Panc1 (cell line): ENCODE results near the gene SPA17. TPM values are rescaled to one million over a fixed set of nuclear protein-coding genes. Genes with fewer than 3 reads are reported as not detected.

Experiments used
- ATAC-seq: fragments of 200-7000 bp; cut with Tn5 transposase; 2 replicates; pipeline ENCODE4 v1.9.1; 2020; ENCODE audit warnings: mild to moderate bottlenecking, moderate library complexity
- BruUV-seq: library from RNA; stranded (reverse); fragments of 400-500 nt; replicated peaks from 2 replicates; lab custom pipeline; 2021; lab: Mats Ljungman, UMichigan
- CTCF ChIA-PET: fragments of 300-600 bp; sonication (Branson Sonifier 250); formaldehyde crosslinking; loops from one replicate; lab custom pipeline; 2022; ENCODE audit warnings: antibody characterized with exemption; lab: Charles Lee
- POLR2A ChIA-PET: fragments of 300-600 bp; sonication (Branson Sonifier 250); formaldehyde crosslinking; loops from one replicate; lab custom pipeline; 2022; ENCODE audit warnings: antibody characterized with exemption; lab: Charles Lee
- DNase-seq: peaks from one replicate; pipeline ENCODE4 v3.0.0-alpha.2; 2010; ENCODE audit warnings: low read depth, low spot score
- H3K27ac ChIP-seq: 2 replicates; pipeline ENCODE4 v1.5.1; 2011; ENCODE audit warnings: mild to moderate bottlenecking, low read length, inconsistent platforms
- H3K27me3 ChIP-seq: fragments of 200-500 bp; sonication (Bioruptor generic); 2 replicates; pipeline ENCODE4 v1.6.0; 2014; ENCODE audit warnings: low read length, inconsistent platforms; ENCODE audit not compliant: control insufficient read depth, insufficient read depth
- H3K36me3 ChIP-seq: fragments of 200-500 bp; sonication (Bioruptor generic); 2 replicates; pipeline ENCODE4 v1.5.1; 2014; ENCODE audit warnings: inconsistent platforms, mild to moderate bottlenecking, low read length, moderate library complexity; ENCODE audit not compliant: control insufficient read depth, insufficient read depth
- H3K4me1 ChIP-seq: 2 replicates; pipeline ENCODE4 v1.5.1; 2011; ENCODE audit warnings: inconsistent platforms, mild to moderate bottlenecking, low read length, moderate library complexity; ENCODE audit not compliant: control insufficient read depth, insufficient read depth
- H3K4me3 ChIP-seq, 2 experiments: 2 replicates each; pipeline ENCODE4 v1.5.1; 2011 to 2012; ENCODE audit warnings: low read depth in 2 of 2, low read length in 2 of 2, mild to moderate bottlenecking in 2 of 2, inconsistent platforms in 1 of 2, moderate library complexity in 1 of 2
- H3K9me3 ChIP-seq: fragments of 200-500 bp; sonication (Bioruptor generic); 2 replicates; pipeline ENCODE4 v1.5.1; 2014; ENCODE audit warnings: low read depth, mild to moderate bottlenecking, inconsistent platforms, low read length, moderate library complexity; ENCODE audit not compliant: control insufficient read depth, insufficient read depth
- POLR2AphosphoS5 ChIP-seq: IDR thresholded peaks from 2 replicates; pipeline ENCODE4 v1.6.1; 2012; ENCODE audit warnings: mild to moderate bottlenecking, low read depth, low read length, moderate library complexity
- REST ChIP-seq, 2 experiments: IDR thresholded peaks; 2 replicates each; pipeline ENCODE4 v1.6.1; 2011 to 2012; ENCODE audit warnings: low read depth in 2 of 2, control low read depth in 1 of 2, low read length in 1 of 2, mild to moderate bottlenecking in 1 of 2, moderate library complexity in 1 of 2; ENCODE audit not compliant: insufficient read depth in 1 of 2
- SIN3A ChIP-seq: IDR thresholded peaks from 2 replicates; pipeline ENCODE4 v1.6.1; 2012; ENCODE audit warnings: low read depth, mild to moderate bottlenecking, low read length, moderate library complexity, borderline replicate concordance; ENCODE audit not compliant: insufficient read depth
- TCF7L2 ChIP-seq: IDR thresholded peaks from 2 replicates; pipeline ENCODE4 v1.6.1; 2011; ENCODE audit warnings: mild to moderate bottlenecking, low read depth, low read length, inconsistent platforms
- in situ Hi-C: cut with HindIII; loops from 2 replicates; pipeline ENCODE4 v1.10.0; 2016; ENCODE audit warnings: low sequenced_read_pairs, low pct_unique_long_range_greater_than_20kb
- intact Hi-C: fragments of 100-400 bp; cut with micrococcal nuclease; formaldehyde crosslinking; loops from one replicate; pipeline ENCODE4 v1.10.0; 2022; ENCODE audit not compliant: unreplicated experiment
- total RNA-seq: library from RNA; stranded (reverse); gene quantifications from one replicate; pipeline ENCODE4 v1.2.1, GENCODE V29; 2021; ENCODE audit not compliant: unreplicated experiment
- TF ChIP-seq, protein P1 (sequence below): fragments of 450-650 bp; IDR thresholded peaks from 2 replicates; pipeline ENCODE4 v1.5.1; 2017; ENCODE audit warnings: mild to moderate bottlenecking

Gene SPA17
- total RNA-seq, 1 experiment from 2014 or later = 10.1 TPM

GRCh38 chr11:124625504-124626168 lies 48.1 kb upstream of the SPA17 start:
- ATAC-seq = no peak
- no peak overlapping the region for H3K27ac ChIP-seq
- no peak overlapping the region for H3K4me3 ChIP-seq
- H3K27me3 ChIP-seq = peaks cover 4% of the 10 kb centered on the region; the same call in 1 of the 2 replicates
- peaks cover 38% of the 10 kb centered on the region for H3K36me3 ChIP-seq
- TF ChIP-seq REST (IDR thresholded peaks at IDR 0.05; ENCODE audit: insufficient read depth in 1 of 2, low read depth in 2 of 2, low read length in 1 of 2) (no peak), TCF7L2 (no peak), SIN3A (no peak), POLR2AphosphoS5 (no peak)
- TF ChIP-seq, protein P1, sequence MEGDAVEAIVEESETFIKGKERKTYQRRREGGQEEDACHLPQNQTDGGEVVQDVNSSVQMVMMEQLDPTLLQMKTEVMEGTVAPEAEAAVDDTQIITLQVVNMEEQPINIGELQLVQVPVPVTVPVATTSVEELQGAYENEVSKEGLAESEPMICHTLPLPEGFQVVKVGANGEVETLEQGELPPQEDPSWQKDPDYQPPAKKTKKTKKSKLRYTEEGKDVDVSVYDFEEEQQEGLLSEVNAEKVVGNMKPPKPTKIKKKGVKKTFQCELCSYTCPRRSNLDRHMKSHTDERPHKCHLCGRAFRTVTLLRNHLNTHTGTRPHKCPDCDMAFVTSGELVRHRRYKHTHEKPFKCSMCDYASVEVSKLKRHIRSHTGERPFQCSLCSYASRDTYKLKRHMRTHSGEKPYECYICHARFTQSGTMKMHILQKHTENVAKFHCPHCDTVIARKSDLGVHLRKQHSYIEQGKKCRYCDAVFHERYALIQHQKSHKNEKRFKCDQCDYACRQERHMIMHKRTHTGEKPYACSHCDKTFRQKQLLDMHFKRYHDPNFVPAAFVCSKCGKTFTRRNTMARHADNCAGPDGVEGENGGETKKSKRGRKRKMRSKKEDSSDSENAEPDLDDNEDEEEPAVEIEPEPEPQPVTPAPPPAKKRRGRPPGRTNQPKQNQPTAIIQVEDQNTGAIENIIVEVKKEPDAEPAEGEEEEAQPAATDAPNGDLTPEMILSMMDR = no peak
- DNase-seq = no peak
- ChIA-PET POLR2A (no interaction called here), CTCF (interaction anchor here (0.5 kb wide), 1 partner anchor 18 kb away, joined by 19 read pairs; no protein-coding TSS in a partner anchor)
- BruUV-seq = no TSS peak
- in situ Hi-C loops = no loop called here
- peaks cover 15% of the 10 kb centered on the region for H3K4me1 ChIP-seq
- no peaks in the 10 kb centered on the region for H3K9me3 ChIP-seq
- intact Hi-C loops = no loop called here

DNA sequence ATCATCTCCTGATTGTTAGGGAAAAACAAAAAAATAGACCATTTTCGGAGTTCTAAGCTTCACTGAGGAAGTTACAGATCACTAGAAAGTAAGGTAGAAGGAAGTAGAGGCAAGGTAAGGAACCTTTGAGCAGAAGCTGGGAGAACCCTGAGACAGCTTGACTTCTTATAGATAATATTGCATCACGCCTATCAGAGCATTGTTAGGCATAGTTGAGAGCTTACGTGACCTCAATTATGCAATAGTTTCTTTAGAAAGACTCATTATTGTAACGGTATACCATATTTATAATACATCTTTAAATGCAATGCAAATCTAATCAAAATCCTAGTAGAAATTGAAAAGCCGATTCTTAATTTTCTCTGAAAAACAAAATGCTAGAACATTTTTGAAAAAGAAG lies 46.2 kb upstream of the SPA17 start:
- H3K4me1 ChIP-seq = peaks cover 11% of the 10 kb centered on the region
- in situ Hi-C loops = no loop called here
- no peak overlapping the region for H3K4me3 ChIP-seq
- DNase-seq = no peak
- POLR2A ChIA-PET = interaction anchor here (0.6 kb wide), 1 partner anchor 218 kb away, joined by 3 read pairs; no protein-coding TSS in a partner anchor
- TF ChIP-seq SIN3A = no peak
- TF ChIP-seq TCF7L2 = no peak
- no peak for TF ChIP-seq POLR2AphosphoS5
- TF ChIP-seq REST (IDR thresholded peaks at IDR 0.05; ENCODE audit: insufficient read depth in 1 of 2, low read depth in 2 of 2, low read length in 1 of 2) = no peak
- TF ChIP-seq, protein P1 = no peak
- H3K27me3 ChIP-seq = no peaks in the 10 kb centered on the region
- no TSS peak for BruUV-seq
- intact Hi-C loops = no loop called here
- no peak overlapping the region for H3K27ac ChIP-seq
- H3K36me3 ChIP-seq = peaks cover 44% of the 10 kb centered on the region
- no peaks in the 10 kb centered on the region for H3K9me3 ChIP-seq
- CTCF ChIA-PET = no interaction called here
- no peak for ATAC-seq
